ENCODE measurements around the gene SMC3.

DNA sequence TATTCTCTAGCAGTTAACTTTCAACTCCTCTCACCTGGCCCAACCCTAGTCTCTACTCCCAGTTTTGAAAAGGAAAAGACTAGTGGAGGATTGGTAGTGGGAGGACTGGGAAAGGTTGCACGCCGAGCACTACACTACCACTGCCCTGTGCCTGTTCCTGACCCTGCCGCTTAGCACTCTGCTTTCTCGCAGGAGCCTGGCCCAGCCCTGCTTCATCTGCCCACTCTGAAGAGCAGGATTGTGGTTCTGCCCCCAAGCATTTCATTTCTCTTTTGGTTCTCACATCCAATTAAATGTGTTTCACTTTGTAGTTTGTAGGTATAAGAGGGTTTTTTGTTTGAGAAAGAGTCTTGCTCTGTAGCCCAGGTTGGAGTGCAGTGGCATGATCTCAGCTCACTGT is 45.1 kb downstream of the SMC3 start:
- TF ChIP-seq, protein P1, sequence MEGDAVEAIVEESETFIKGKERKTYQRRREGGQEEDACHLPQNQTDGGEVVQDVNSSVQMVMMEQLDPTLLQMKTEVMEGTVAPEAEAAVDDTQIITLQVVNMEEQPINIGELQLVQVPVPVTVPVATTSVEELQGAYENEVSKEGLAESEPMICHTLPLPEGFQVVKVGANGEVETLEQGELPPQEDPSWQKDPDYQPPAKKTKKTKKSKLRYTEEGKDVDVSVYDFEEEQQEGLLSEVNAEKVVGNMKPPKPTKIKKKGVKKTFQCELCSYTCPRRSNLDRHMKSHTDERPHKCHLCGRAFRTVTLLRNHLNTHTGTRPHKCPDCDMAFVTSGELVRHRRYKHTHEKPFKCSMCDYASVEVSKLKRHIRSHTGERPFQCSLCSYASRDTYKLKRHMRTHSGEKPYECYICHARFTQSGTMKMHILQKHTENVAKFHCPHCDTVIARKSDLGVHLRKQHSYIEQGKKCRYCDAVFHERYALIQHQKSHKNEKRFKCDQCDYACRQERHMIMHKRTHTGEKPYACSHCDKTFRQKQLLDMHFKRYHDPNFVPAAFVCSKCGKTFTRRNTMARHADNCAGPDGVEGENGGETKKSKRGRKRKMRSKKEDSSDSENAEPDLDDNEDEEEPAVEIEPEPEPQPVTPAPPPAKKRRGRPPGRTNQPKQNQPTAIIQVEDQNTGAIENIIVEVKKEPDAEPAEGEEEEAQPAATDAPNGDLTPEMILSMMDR (IDR thresholded peaks at IDR 0.05) = no peak
- TF ChIP-seq POLR2A (IDR thresholded peaks at IDR 0.05) = no peak

Measured in esophagus squamous epithelium (tissue), 4 donors.